H1 (cell line): Measurements from ENCODE around the gene MACC1. TPM values are rescaled to one million over a fixed set of nuclear protein-coding genes. Genes with fewer than 3 reads are reported as not detected.

Experiments
- CBX8 ChIP-seq: fragments of 300-800, 300-1000 bp; sonication (generic); IDR thresholded peaks from 2 replicates; pipeline ENCODE4 v1.7.1; 2016; ENCODE audit warnings: low read depth, low read length, borderline replicate concordance
- CHD1 ChIP-seq: IDR thresholded peaks from 2 replicates; pipeline ENCODE4 v1.6.1; 2012; ENCODE audit warnings: low read depth, low read length, improper control_type of control experiment
- KDM1A ChIP-seq: fragments of 200-600, 300-600 bp; sonication (generic); IDR thresholded peaks from 2 replicates; pipeline ENCODE4 v1.7.1; 2016; ENCODE audit warnings: mild to moderate bottlenecking, low read length, borderline replicate concordance
- NANOG ChIP-seq: IDR thresholded peaks from 2 replicates; pipeline ENCODE4 v1.6.1; 2011; ENCODE audit warnings: low read length, low read depth, mild to moderate bottlenecking, inconsistent platforms; ENCODE audit not compliant: insufficient read depth, poor library complexity, severe bottlenecking
- POLR2AphosphoS5 ChIP-seq: IDR thresholded peaks from 2 replicates; pipeline ENCODE4 v1.6.1; 2011; ENCODE audit warnings: low read depth, low read length
- SIRT6 ChIP-seq: IDR thresholded peaks from one replicate; pipeline ENCODE4 v1.7.1; 2012; ENCODE audit warnings: low read length, inconsistent platforms
- SIX5 ChIP-seq: IDR thresholded peaks from 2 replicates; pipeline ENCODE4 v1.6.1; 2011; ENCODE audit warnings: mild to moderate bottlenecking, low read depth, low read length
- SP1 ChIP-seq: IDR thresholded peaks from 2 replicates; pipeline ENCODE4 v1.6.1; 2011; ENCODE audit warnings: low read depth, low read length
- SP2 ChIP-seq: IDR thresholded peaks from 2 replicates; pipeline ENCODE4 v1.6.1; 2012; ENCODE audit warnings: mild to moderate bottlenecking, low read length, inconsistent platforms
- polyA plus RNA-seq, 7 experiments: library from polyadenylated mRNA; depleted of rRNA in 3 of 7; stranded (reverse) in 5 of 7; unstranded in 2 of 7; fragments of >200 nt in 5 of 7; fragments of 200-250 nt in 2 of 7; gene quantifications; 1 replicate in 5 of 7; 2 replicates in 1 of 7; 4 replicates in 1 of 7; pipeline versions ENCODE4 v1.2.1 to v1.2.3, GENCODE V29; 2011 to 2013; ENCODE audit warnings: missing spikeins in 2 of 7, mixed read lengths in 2 of 7
- total RNA-seq: library from RNA; stranded (reverse); fragmentation: NEBNext Ultra II Directional; extraction: Animal tissue kit (Norgen Biotek cat#: 25700); gene quantifications from 2 replicates; pipeline ENCODE4 v1.2.1, GENCODE V29; 2021
- TF ChIP-seq, protein P1 (sequence below): IDR thresholded peaks from 2 replicates; pipeline ENCODE4 v1.6.1; 2012; ENCODE audit warnings: inconsistent platforms

Gene MACC1
- total and polyA plus RNA-seq, 2 of the 8 experiments (the other 6 are each of a cell fraction or from before 2014, with no cell fraction given): 2.0 to 17.2 TPM

DNA sequence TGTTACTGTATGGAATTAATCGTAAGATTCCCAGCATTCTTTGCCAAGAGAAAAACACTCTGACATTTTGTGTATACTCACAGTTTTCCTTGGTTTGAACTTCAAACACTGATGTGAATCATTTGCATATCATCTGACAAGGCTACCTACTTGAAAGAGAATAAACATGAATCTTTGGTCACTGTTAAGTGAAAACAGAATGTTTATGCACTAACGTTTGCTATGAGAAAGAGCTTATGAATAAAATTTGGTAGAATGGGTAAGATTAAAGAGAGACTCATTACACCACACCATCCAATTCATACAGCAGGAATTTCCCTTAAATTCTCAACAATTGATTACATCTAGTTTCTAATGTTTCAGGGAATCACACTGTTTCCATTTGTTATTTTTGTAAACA, 46.6 kb downstream of the MACC1 start (continued):
- no peak for TF ChIP-seq CBX8
- no peak for TF ChIP-seq SP1
- no peak for TF ChIP-seq SIX5
- no peak for TF ChIP-seq POLR2AphosphoS5
- TF ChIP-seq, protein P1, sequence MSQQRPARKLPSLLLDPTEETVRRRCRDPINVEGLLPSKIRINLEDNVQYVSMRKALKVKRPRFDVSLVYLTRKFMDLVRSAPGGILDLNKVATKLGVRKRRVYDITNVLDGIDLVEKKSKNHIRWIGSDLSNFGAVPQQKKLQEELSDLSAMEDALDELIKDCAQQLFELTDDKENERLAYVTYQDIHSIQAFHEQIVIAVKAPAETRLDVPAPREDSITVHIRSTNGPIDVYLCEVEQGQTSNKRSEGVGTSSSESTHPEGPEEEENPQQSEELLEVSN: no peak
- TF ChIP-seq SIRT6: no peak
- no peak for TF ChIP-seq NANOG
- TF ChIP-seq CHD1: no peak
- no peak for TF ChIP-seq SP2
- TF ChIP-seq KDM1A: no peak
